HG02763 (cell line): ENCODE data around the gene TMEM204.

ENCODE experiments used
- ATAC-seq: cut with Tn5 transposase; IDR thresholded peaks from one replicate; pipeline ENCODE4 v1.9.1; 2021; ENCODE audit warnings: mild to moderate bottlenecking, moderate library complexity; ENCODE audit not compliant: unreplicated experiment

Gene TMEM204

DNA sequence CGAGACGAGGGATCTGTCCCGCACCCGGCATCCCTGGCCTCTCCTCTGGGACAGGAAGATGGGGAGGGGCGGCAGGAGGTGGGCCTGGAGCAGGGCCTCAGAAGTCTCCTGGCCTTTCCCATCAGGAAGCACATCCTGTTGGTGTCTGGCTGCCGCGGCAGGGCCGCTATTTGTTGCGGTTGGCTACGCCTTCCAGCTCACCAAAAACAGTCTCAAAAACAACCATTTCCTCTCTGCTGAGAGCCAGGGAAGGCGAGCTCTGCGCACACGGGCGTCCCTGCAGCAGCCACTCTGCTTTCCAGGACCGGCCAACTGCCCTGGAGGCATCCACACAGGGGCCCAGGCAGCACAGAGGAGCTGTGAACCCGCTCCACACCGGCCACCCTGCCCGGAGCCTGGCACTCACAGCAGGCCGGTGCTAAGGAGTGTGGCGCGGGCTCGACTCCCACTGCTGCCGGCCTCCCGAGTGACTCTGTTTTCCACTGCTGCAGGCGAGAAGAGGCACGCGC, at the start of gene TMEM204:
TSS of gene TMEM204 (plus strand) at position 224 of the 509 bp plus-strand sequence. CDS start 610 bp downstream, outside the sequence.
- no peak for ATAC-seq

DNA sequence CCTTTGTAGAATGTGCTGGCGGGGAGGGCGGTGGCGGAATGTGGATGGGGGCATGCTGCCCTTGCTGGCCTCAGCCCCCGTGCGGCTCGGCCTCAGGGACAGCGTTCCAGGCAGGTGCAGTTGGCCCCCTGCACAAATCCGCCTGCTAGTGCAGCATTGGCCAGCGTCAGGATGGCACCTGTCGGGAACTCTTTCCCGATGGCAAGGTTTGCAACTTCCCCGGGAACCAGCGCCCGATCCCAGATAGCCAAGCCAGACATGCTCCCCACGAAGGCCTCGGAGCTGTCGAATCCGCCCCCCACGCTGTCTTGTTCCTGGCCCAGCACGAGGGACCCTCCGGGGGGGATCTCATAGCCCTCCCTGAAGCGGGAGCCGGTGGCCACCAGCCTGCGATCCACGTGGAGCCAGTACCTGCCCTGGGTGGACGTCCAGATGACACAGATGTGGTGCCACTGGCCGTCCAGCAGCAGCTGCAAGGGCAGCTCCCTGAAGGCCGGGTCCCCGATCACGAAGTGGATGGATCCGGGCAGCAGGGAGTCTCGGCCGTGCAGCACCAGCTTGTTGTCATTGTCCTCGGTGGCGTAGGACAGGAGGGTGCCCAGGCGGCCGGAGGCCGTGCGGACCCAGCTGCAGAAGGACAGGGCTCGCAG, 47.5 kb upstream of the TMEM204 start:
- ATAC-seq, result no peak

DNA sequence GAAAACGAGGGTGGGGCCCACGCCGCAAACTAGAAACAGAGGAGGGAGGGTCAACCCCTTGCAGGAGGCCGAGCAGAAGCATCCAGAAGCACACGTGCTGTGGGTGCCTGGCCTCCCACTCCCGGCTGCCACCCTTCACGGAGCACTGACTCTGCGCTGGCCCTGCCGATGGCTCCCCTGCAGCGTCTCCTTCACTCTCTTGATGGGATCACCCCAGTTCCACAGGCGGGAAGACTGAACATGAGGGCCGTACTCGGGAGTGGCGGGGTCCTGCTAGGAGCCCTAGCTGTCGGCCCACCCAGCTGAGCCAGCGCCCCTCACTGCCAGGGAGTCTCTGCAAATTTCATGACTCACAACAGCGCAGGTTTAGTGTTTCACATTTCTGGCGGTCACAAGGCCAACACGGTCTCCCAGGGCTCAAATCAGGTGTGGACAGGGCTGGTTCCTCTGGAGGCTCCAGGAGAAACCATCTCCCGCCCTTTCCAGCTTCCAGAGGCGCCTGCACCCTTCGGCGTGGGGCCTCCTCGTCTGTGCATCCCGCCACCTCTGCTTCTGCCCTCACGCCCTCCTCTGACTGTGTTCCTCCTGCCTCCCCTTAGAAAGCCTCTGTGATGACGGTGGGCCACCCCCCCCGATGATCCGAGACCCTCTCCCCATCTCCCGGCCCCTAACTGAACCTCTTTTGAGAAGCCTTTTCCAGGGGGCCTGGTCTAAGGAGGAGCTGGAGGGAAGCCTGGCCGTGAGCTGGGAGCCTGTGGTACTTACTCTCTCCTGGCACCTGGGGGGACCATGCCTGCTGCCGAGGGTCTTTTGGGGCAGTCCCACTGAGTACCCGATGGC, 46.7 kb upstream of the TMEM204 start:
- no peak for ATAC-seq

DNA sequence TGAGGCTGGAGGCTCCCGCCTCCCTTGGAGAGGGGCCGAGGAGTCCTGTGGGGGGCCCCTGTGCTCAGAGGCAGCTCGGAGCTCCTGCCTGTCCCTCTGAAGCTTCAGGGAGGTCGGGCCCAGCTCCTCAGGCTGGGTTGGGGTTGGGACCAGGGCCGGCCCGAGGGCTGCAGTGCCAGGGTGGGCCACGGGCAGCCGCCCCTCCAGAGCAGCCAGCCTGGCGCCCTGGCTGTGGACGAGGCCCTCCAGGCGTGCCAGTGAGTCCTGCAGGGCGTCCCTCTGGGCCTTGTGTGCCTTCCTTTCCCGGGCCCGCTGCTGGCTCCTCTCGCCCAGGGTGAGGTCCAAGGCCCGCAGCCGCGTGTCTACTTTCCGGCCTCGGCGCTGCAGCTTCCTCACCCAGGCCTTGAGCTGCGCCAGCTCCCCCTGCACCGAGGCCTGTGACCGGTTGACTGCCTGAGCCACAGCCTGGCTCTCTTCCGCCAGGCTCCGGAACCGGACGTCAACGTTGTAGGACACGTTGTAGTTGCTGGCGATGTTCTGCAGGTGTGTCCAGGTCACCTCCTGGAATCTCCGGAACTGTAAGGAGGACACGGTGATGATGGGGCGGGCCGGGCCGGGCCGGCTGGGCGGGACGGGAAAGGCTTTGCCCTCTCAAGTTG, 45.9 kb upstream of the TMEM204 start:
- ATAC-seq, result no peak

DNA sequence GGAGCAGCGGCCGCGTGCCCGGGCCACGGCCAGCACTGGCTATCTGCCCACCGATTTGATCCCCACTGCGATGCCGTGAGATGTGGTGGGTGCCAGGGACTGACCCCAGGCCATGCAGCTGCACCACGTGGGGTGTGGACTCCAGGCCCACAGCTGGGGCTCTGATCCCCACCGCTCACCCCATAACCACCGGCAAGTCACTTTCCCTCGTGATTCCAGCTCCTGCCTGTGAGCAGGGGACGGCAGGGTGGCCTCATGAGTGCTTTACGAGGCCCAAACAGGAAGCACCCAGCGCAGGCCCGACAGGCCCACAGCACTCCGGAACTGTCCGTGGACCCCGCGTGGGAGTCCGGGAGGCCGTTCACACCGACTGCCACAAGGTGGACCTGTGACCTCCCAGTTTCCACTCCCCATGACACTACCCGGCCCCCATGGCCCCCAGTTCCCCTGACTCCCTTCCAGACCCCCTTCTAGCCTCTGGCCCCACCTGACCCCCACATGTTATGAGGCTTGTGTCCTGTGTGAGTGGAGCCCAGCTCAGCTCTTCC, 45.3 kb upstream of the TMEM204 start:
- ATAC-seq, result no peak

DNA sequence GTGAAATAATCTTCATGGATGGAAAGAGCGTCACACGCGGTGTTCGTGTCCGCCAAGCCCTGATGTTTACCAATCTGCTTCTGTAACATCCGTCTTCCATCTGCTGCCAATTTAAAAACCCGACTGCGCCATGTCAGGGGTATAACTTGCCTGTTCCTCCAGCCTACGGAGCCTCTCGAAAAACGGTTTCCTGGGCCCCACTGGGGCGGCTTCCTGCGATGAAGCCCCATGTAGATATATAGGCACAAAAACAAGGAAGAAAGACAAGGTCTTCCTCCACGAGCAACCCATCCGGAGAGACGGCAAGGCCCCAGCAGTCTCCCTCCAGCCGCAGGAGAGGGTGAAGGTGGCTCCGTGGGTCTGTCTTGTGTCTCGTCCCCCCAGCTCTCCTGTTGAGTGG, 44.8 kb upstream of the TMEM204 start, which contains the start of gene PTX4:
TSS of gene PTX4 (minus strand) at position 326 of the 400 bp plus-strand sequence. CDS start at position 291, 35 bp downstream.
- no peak for ATAC-seq

DNA sequence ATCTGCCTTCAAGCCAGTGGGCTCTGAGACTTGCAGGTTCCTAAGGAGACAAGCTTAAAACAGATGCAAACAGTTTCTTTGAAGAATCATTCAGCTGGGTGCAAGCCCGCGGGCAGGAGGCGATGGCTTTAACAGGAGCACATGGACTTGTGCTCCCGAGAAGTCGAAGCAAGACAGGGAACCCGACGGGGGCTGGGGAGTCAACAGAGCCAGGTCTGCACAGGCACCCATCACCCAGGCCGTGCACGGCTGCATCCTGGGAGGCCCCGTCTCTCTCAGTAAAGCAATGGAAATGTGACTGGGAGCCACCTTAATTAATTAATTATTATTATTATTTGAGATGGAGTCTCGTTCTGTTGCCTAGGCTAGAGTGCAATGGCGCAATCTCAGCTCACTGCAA, 44.4 kb upstream of the TMEM204 start:
- ATAC-seq, result no peak

DNA sequence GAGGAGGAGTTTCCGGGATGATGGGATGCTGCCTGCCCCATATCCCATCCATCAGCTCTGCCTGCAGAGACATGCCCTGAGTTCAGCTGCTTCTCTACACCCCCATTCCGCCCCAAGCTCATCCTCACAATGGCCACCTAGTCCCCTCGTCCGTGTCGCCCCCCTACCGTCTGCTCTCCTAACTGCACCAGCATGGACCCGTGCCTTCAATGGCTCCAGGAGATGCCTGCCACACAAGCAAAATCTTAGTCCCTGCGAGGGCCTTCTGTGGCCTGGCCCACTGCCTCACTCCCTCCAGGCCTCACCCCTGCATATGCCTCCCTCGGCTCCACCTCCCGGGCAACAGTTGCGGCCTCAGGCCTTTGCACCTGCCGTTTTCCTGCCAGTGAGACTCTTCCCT, 42.1 kb upstream of the TMEM204 start:
- no peak for ATAC-seq

DNA sequence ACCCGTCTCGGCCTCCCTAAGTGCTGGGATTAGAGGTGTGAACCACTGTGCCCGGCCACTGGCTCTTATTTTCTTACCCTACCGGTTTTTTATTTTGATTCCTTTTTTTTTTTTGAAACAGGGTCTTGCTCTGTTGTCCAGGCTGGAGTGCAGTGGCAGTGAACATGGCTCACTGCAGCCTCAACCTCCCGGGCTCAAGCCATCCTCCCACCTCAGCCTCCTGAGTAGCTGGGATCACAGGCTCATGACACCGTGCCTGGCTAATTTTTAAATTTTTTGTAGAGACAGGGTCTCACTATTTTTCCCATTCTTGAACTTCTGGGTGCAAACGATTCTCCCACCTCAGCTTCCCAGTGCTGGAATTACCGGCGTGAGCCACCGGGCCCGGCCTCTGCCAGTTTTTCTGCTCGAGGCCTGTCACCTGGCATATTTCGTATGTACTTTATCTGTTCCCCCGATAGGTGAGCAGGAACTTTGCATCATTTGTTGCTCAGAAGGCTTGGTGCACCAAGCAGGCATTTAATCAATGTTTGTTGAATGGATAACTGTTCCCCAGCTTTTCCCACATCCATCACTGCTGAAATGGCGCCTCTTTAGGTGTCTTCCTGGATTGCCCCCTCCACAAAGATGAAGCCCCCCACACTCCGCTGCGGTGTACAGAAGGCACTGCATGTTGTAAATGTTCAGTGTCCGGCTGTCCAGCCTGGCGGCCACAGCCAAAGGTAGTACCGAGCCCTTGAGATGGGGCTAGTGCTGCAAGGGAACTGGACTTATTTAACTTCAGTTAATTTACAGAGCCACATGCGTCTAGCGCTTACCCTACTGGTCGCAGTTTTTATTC, 41.2 kb upstream of the TMEM204 start:
- ATAC-seq, result no peak

DNA sequence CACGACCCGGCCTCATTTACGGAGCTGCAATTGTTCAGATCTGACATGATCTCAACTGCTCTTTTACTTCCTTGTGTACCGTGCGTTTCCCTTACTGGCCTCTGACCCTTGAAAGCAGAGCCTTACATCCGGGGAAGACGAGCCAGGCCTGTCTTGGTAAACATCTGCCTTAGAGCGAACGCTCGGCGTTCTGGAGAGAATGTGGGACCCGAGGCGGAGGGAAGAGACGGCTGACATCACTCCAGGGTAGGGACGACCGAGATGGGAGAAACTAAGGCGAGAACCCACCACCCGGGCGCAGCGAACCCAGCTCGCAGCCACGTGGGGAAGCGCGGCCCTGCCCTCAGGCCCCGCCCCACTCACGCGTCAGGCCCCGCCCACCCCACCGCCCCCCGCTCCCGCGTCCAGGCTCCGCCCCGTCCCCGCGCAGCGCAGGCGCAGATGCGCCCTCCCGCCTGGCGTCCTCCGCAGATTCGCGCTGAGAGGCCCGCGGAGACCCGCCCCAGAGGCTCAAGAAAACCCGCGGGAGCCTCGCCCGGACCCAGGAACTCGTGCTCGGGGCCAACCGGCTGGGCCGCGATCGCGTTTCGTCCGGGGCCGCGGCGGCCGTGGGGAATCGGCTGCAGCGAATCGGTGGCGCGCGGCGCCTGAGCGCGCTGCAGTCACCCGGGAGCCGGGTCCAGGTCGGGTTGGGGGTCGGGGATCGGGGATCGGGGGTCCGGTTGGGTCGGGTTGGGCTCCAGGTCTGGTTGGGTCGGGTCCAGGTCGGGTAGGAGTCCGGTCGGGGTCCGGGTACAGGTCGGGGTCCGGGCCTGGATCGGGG, 40.3 kb upstream of the TMEM204 start, which contains the start of gene TELO2:
TSS of gene TELO2 (plus strand) at position 438 of the 823 bp plus-strand sequence. CDS start 922 bp downstream, outside the sequence.
- peak; percentile 65 for ATAC-seq

DNA sequence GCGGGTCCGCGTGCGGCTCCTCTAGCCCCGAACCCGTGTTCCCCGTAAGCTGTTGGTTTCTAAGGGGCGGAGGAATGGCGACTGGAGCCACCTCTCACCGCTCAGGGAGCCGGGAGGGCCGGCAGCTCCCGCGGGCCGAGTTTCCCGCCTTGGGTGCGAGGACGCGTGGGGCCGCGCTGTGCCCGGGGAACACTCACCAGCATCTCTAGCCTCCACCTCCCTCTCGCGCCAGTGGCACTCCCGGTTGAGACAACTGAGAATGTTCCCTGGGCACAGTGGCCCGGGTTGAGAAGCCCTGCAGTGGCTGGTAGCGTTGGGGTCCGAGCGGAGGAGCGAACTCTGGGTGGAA, 39.7 kb upstream of the TMEM204 start:
- ATAC-seq, result no peak

DNA sequence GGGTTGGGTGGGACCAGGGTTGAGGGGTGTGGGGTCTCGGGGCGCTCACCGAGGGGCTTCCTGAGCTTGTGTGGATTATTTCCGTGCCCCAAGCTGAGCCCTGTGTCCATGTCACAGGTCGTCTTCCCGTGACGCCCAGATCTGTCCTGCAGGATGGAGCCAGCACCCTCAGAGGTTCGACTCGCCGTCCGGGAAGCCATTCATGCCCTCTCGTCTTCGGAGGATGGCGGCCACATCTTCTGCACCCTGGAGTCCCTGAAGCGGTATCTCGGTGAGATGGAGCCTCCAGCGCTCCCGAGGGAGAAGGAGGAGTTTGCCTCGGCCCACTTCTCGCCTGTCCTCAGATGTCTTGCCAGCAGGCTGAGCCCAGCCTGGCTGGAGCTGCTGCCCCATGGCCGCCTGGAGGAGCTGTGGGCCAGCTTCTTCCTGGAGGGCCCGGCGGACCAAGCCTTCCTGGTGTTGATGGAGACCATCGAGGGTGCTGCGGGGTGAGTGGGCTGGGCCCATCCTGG, 39.3 kb upstream of the TMEM204 start:
- no peak for ATAC-seq

DNA sequence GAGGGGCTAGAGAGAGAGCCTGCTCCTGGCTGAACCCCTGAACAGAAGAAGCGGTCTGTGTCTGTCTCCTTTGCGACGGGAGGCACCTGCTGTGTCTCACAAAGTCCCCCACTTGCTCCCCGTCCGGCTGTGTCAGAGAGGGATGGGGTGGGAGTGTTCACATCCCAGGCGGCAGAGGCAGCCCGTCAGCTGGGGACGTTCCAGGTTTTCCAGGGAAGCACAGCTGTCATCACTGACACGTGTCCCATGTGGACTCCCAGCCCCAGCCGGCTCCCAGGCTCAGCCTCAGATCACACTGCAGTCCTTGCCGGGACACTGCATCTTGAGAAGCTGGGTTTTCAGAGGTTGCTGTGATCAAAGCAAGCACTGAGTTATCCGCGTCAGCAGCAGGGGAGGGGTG, 38.8 kb upstream of the TMEM204 start:
- ATAC-seq, result no peak

DNA sequence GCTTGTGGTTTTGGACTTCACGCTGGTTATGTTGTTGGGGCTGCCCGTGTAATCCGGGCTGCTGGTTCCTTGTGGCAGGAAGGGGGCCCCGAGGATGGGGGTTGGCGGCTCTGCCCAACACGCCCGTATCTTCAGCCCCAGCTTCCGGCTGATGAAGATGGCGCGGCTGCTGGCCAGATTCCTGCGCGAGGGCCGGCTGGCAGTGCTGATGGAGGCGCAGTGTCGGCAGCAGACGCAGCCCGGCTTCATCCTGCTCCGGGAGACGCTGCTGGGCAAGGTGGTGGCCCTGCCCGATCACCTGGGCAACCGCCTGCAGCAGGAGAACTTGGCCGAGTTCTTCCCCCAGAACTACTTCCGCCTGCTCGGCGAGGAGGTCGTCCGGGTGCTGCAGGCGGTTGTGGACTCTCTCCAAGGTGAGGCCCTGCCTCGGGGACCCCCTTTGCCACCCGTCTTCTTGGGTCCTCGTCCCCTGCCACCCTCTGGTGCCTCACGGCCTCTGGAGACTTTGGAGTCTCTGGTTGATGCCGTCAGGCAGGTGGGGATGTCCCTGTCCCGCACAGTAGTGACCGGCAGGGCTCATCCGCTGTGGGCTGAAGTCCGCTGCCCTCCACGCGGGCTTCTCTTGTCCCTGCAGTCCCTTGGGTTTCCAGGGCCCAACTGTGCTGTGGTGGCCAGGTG, 38.1 kb upstream of the TMEM204 start:
- no peak for ATAC-seq

DNA sequence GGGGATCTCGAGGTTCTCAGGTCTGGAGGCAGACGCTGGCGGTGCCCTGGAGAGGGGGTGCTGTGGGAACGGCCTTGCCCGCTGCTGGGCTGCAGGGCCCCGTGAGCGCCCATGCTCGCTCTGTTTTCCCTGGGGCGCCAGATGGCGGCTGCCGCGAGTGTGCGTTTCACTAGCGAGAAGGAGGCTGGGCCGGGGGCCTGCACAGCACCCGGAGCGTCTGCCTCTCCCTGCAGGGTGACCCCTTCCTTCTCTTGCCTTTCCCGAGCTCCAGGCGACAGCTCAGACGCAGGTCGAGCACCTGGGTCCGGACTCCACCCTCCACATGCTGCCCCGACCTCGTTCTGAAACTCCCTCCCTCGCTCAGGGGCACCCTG, 37.6 kb upstream of the TMEM204 start:
- ATAC-seq, result no peak

DNA sequence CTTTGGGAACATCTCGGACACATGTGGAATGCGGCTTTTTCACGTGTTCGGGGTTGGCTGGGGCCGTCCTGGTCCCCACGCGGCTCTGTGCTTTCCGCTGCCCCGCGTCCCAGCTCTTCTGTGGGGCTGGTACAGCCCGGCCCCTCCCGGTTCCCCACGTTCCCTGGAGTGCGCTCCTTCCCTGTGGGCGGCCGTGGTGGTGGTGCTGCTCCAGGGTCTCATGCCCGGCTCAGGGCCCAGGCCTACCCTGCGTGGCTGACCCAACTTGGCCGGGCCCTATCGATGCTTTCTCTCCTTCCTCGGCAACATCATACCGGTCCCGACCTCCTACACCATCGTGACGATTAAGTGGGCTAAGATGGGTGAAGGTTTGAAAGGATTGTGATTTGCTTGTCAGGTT, 37.0 kb upstream of the TMEM204 start:
- ATAC-seq, result no peak

DNA sequence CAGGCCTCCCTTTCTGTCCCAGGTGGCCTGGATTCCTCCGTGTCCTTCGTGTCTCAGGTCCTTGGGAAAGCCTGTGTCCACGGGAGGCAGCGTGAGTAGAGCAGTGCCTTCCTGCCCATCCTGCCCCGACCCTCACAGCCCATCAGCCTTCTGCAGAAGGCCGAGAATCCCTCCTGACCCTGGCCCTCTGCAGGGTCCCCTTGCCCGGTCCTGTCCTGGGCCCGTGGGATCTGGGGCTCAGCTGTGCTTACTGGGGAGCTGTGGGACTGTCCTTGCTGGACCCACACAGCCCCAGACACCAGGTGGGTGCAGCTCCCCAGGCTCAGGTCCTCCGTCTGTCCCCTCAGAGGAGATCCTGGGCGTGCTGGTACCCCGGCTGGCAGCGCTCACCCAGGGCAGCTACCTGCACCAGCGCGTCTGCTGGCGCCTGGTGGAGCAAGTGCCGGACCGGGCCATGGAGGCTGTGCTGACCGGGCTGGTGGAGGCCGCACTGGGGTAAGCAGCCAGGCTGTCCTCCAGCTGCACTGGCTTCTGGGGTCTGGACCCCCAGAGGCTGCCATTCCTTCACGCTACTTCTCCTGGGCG, 36.4 kb upstream of the TMEM204 start:
- ATAC-seq, result no peak

DNA sequence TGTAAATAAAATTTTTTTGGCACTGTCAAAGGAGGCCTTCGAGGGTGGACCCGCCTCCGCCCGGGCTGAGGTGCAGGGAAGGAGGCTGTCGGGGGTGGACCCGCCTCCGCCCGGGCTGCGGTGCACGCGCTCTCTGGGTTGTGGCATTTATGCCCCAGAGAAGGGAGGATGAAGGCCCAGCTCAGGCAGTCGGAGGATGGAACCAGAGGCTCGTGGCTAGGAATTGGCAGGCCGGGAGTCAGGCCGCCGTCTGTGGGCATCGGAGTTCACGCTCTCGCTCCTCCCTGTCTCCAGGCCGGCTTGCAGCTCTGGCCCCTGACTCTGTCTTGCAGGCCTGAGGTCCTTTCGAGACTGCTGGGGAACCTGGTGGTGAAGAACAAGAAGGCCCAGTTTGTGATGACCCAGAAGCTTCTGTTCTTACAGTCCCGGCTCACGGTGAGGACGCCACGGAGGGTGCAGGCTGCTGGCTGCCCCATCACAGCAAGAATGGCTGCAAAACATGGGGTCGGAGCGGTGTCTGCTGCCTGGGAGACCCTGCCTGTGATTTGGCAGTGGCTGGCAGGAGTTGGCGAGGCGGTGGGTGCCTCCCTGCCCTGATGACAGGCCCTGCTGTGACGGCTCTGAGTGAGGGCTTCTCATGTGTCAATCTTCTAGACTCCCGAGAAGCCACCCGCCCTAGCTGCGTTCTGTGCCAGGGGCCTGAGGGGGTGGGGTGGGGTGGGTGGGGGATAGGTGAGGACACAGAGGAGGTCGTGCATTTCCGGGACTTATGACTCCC, 34.4 kb upstream of the TMEM204 start:
- no peak for ATAC-seq
